ENCODE measurements around the gene XIST.
"Not testable (repeated sequence)": the region's sequence is repeated elsewhere in the genome, so short reads cannot be mapped to it uniquely, and the experiment has no call there.

XIST gene

DNA sequence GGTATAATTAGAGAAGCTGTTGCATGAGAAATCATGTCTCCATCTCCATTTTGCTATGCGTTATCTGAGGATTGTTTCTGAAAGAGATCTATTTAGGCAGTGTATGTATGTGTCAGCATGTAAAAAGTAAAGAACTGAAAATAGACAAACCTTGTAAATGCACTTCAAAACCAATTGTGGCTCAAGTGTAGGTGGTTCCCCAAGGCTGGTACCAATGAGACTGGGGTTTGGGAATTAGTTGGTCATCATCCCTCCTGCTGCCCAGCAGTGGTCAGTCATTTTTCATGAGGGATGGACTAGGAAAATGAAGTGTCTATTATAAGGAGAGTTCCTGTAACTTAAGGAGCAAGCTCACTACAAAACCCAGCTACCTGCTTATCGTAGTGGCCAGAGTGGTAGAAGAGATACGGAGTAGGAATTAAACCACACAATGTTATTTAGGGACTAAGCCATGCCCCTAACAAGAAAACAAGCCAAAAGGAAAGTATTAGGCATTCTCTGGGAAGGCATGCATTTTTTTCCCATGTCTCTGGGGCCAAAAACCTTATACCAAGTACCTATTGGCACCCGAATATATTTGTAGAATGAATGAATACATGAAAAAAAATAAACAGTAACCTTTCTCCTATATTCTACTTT is 30.5 kb downstream of the XIST start:
- DNase-seq (ENCODE audit: low read depth), result no peak
- H3K4me3 ChIP-seq (ENCODE audit: low read length), result no peak overlapping the region
- no peak for TF ChIP-seq CTCF (conservative IDR thresholded peaks at IDR 0.05; ENCODE audit: low read length)

DNA sequence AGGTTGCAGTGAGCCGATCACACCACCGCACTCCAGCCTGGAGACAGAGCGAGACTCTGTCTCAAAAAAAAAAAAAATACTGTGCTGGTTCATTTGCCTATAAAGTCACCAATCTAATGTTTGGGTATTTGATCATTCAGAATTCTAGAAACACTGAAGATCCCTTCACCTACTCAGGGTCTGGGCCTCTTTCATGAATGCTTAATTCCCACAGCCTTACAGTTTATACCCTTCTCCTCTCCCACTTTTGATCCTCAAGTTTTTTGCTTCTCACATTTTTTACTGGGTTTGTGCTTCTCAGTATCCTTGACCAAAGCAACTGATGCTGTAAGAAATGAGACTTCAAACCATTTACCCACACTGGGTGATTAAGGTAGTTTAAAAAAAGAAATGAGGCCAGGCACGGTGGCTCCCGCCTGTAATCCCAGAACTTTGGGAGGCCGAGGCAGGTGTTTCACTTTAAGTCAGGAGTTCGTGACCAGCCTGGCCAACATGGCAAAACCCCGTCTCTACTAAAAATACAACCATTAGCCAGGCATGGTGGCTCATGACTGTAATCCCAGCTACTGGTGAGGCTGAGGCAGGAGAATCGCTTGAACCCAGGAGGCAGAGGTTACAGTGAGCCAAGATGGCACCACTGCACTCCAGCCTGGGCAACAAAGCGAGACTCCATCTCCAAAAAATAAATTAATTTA is 32.5 kb downstream of the XIST start:
- not testable (repeated sequence) for DNase-seq (ENCODE audit: low read depth); H3K4me3 ChIP-seq (ENCODE audit: low read length)

- no peak overlapping the region for H3K4me3 ChIP-seq (ENCODE audit: low read length)
- no peak for TF ChIP-seq CTCF (conservative IDR thresholded peaks at IDR 0.05; ENCODE audit: low read length)
- DNase-seq (ENCODE audit: low read depth), result no peak
These were observed 34.1 kb downstream of the XIST start for GRCh38 chrX:73818200-73819116.

DNA sequence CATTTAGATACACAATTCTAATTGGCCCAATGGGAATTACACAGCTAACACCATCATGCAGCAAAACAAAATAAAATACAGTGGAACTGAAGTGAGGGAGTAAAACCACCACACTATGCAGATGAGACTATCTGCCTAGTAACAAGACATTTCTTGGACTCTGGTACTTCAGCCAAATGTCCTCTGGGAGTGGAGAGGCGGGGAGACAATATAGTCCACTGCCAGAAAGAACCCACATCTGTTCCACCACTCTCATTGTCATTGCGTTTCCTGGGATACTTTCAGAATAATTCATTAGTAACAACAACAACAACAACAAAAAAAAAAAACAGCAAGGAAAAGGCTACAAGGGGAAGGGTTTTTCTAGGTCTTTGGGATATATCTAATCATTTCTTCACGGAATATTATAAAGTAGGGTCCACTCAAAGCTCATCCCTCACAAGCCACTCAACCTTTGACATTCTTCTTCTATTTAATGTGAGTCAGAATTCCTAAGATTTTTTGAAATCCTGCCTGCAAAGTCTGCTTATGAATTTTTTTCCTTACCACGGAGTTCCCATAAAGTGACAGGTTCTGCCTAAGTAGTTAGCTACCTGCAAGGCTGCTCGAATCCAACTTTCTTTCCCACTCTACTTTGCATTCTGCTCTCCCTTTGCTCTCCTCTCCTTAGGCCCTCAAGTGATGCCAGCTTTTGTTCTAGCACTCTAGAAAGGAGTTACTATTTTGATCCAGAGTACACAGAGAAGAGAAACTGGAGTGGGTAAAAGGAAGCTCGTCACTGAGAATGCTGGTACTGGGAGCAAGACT is 34.9 kb downstream of the XIST start:
- TF ChIP-seq CTCF (conservative IDR thresholded peaks at IDR 0.05; ENCODE audit: low read length), result no peak
- DNase-seq (ENCODE audit: low read depth), result peak; percentile 0
- H3K4me3 ChIP-seq (ENCODE audit: low read length), result no peak overlapping the region

DNA sequence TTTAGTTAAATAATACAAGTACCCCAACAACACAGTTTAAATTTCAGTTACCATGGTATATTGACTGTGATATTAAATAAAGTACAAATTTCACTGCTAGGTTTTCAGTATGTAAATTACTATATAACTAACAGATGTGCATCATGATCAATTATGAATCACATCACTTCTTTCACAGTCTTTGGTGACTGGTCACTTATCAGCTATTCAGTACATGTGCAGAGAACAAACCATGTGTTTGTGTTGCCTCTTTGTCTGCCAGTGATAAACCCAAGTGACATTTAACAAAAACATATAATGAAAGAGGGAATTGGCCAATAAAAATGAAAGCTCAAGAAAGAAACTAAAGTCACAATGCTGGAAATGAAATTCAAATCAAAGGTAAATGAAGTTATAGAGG is 40.3 kb downstream of the XIST start:
- no peak overlapping the region for H3K4me3 ChIP-seq (ENCODE audit: low read length)
- DNase-seq (ENCODE audit: low read depth), result peak; percentile 0
- TF ChIP-seq CTCF (conservative IDR thresholded peaks at IDR 0.05; ENCODE audit: low read length), result no peak

DNA sequence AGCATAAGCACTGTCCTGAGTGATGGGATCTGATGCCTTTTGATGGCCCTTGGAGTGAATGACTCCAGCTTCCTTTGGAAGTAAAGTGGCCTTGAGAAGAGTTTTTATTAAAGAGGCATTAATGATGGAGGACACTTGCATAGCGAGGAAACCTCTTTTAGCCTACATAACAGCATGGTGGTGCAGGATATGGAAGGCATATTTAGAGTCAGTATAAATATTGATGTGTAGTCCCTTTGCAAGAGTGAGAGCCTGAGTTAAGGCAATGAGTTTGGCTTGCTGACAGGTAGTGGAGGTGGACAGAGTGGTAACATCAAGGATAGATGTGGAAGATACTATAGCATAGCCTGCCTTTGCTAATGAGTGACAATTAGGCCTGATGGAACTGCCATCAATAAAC is 48.4 kb downstream of the XIST start:
- H3K4me3 ChIP-seq (ENCODE audit: low read length); DNase-seq (ENCODE audit: low read depth): not testable (repeated sequence)

DNA sequence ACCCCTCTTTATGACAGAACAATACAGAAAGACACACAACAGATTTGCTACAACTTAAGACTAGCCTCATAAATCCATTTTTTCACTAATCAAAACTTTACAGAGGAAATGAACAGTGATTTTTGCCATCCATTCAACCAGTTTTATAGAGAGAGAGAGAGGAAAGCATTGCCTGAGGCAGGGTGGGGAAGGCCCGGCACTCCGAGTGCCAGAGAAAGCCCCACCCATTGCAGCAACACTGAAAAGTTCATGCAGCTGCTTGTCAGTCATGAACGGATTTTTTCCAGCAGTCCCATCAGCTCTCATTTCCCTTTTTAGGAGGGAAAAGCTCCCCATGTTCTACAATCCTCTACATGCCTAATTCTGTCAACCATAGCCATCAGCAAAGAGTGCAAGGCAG is 52.6 kb downstream of the XIST start:
- TF ChIP-seq CTCF (conservative IDR thresholded peaks at IDR 0.05; ENCODE audit: low read length), result no peak
- H3K4me3 ChIP-seq (ENCODE audit: low read length), result no peak overlapping the region
- DNase-seq (ENCODE audit: low read depth), result no peak

- not testable (repeated sequence) for H3K4me3 ChIP-seq (ENCODE audit: low read length); DNase-seq (ENCODE audit: low read depth)
These were observed 60.0 kb downstream of the XIST start for GRCh38 chrX:73792511-73792910.
